ENCODE results near the gene PNPLA4. TPM values are rescaled to one million over a fixed set of nuclear protein-coding genes. Genes with fewer than 3 reads are reported as not detected.

PNPLA4 gene, protein sequence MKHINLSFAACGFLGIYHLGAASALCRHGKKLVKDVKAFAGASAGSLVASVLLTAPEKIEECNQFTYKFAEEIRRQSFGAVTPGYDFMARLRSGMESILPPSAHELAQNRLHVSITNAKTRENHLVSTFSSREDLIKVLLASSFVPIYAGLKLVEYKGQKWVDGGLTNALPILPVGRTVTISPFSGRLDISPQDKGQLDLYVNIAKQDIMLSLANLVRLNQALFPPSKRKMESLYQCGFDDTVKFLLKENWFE
- total RNA-seq (7.7 and 8.8 TPM in 2 replicates), polyA plus RNA-seq (10.4 and 13.1 TPM in 2 replicates), polyA minus RNA-seq (2.4 and 6.6 TPM in 2 replicates), Bru-seq, nascent RNA (percentile 46 among the genes with signal in this experiment), BruChase-seq, experiment 1, labeled RNA remaining after a 6-hour chase (percentile 36 among the genes with signal in this experiment), BruChase-seq, experiment 2, labeled RNA remaining after a 2-hour chase (percentile 31 among the genes with signal in this experiment)
- polyA plus RNA-seq (2011; cell fraction: cytosol; rRNA removed), result 9.0 and 9.7 TPM in 2 replicates
- polyA plus RNA-seq (2011; cell fraction: nucleus; rRNA removed), result 4.7 and 5.5 TPM in 2 replicates
- 11.0 and 11.4 TPM in 2 replicates for polyA plus RNA-seq (2012)
- 14.8 TPM for polyA minus RNA-seq (2011; cell fraction: cytosol; rRNA and poly(A)+ RNA removed)
- polyA minus RNA-seq (2011; cell fraction: nucleus; rRNA and poly(A)+ RNA removed), result 1.7 and 2.7 TPM in 2 replicates
- long read RNA-seq, transcript PNPLA4-201 (7 exons, 3,372 nt), result major isoform, 7 of 17 reads
- long read RNA-seq, partial matches to known transcripts, result 6 of 17 reads
- long read RNA-seq, other reads (novel, unspliced or antisense), result 2 of 17 reads

DNA sequence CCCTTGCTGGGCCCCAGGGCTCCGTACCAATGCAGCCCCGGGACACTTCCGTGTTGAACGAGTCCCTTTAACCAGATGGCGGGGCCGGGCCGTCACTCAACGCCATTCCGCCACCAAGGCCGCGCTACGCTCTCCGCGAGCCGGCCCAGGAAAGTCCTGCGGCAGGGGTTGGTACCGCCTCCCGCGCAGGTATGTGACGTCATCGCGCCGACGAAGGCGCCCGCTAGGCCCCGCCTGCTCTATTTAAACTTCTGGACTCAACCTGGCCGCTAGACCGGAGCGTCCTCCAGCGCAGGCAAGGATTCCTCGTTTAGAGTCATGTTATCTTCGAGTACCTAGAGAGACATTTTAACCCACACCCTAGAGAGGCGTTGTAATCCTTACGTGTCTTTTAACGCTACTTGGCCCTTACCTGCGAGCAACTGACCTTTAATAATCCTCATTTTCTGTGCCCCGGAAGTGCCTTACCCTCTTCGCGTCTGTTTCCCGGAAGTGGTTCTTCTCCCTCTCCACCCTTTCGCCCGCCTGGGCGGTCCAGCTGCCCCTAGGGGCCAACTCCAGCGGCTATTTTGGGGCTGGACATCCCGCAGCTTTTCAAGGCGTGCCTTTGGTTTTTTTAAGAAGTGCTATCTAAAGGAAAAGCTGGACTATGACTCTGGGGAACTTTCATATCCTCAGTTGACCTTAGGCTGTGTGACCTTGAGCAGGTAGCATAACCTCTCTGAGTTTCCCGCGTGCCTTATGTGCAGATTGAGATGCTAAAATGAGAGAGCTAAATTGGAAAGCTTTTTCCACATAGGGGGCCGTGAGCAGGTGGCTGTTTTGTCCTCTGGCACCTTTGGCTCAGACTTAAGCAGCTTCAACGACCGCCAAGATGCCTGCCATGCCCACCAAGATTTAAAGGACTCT lies at the start of gene PNPLA4:
TSS of gene PNPLA4 (minus strand) at position 155 of the 909 bp plus-strand sequence. CDS start 1,294 bp downstream, outside the sequence.
- intact Hi-C loops (cut with micrococcal nuclease) (loop anchor here (2.0 kb wide), 3 partner anchors 735 to 1907 kb away; no protein-coding TSS in a partner anchor), dilution Hi-C loops (cut with MboI; ENCODE audit: extremely low pct_ligation_motif_present, low sequenced_read_pairs) (no loop called here)
- TSS peak; percentile 86 for BruUV-seq (replicated peaks)
- no peaks in the 10 kb centered on the region for H3K9me1 ChIP-seq (replicated peaks; ENCODE audit: control insufficient read depth, extremely low read depth, insufficient read depth, low read length)
- no peaks in the 10 kb centered on the region for H3K79me2 ChIP-seq (ENCODE audit: control insufficient read depth, insufficient read depth, low read length)
- peaks cover 5% of the 10 kb centered on the region for H3K4me1 ChIP-seq (ENCODE audit: control insufficient read depth, extremely low read depth, insufficient read depth, low read length)
- FAIRE-seq (peak; percentile 80), DNase-seq (ENCODE audit: low read depth, low spot score) (peak; percentile 73)
- H3K4me3 ChIP-seq (replicated peaks in 1 of 3; ENCODE audit: insufficient read depth in 1 of 3, low read depth in 1 of 3, low read length in 3 of 3), result peak within 1 kb of the TSS; percentile 30 to 69 (median 55)
- CTCF ChIA-PET, result no interaction called here
- TF ChIP-seq, protein P1, sequence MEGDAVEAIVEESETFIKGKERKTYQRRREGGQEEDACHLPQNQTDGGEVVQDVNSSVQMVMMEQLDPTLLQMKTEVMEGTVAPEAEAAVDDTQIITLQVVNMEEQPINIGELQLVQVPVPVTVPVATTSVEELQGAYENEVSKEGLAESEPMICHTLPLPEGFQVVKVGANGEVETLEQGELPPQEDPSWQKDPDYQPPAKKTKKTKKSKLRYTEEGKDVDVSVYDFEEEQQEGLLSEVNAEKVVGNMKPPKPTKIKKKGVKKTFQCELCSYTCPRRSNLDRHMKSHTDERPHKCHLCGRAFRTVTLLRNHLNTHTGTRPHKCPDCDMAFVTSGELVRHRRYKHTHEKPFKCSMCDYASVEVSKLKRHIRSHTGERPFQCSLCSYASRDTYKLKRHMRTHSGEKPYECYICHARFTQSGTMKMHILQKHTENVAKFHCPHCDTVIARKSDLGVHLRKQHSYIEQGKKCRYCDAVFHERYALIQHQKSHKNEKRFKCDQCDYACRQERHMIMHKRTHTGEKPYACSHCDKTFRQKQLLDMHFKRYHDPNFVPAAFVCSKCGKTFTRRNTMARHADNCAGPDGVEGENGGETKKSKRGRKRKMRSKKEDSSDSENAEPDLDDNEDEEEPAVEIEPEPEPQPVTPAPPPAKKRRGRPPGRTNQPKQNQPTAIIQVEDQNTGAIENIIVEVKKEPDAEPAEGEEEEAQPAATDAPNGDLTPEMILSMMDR (IDR thresholded peaks at IDR 0.05; ENCODE audit: extremely low read depth in 1 of 2, insufficient read depth in 1 of 2, low read depth in 1 of 2, low read length in 2 of 2), result peak in 1 of 2 donors; percentile 18
- TF ChIP-seq, protein P2, sequence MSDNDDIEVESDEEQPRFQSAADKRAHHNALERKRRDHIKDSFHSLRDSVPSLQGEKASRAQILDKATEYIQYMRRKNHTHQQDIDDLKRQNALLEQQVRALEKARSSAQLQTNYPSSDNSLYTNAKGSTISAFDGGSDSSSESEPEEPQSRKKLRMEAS (IDR thresholded peaks at IDR 0.05; ENCODE audit: insufficient read depth, insufficient read length), result no peak
- peak; percentile 35 for TF ChIP-seq JUN (IDR thresholded peaks at IDR 0.05; ENCODE audit: borderline replicate concordance, insufficient read depth, insufficient read length, low read depth)
- H4K20me1 ChIP-seq (replicated peaks; ENCODE audit: control insufficient read depth, extremely low read depth, insufficient read depth, low read length), result no peaks in the 10 kb centered on the region
- peak within 1 kb of the TSS; percentile 73 for H3K4me2 ChIP-seq (ENCODE audit: insufficient read depth, low read length)
- POLR2A ChIA-PET, result no interaction called here
- H3K27ac ChIP-seq (ENCODE audit: insufficient read depth, low read depth, low read length), result peak within 1 kb of the TSS; percentile 46
- peak within 1 kb of the TSS; percentile 93 for H2AFZ ChIP-seq (ENCODE audit: low read depth, low read length)
- H3K9ac ChIP-seq (replicated peaks; ENCODE audit: extremely low read depth, insufficient read depth, low read length), result peak within 1 kb of the TSS; percentile 71
- H3K36me3 ChIP-seq (ENCODE audit: control insufficient read depth in 2 of 2, extremely low read depth in 1 of 2, insufficient read depth in 2 of 2, low read length in 2 of 2), result no peaks in the 10 kb centered on the region
- no peaks in the 10 kb centered on the region for H3K27me3 ChIP-seq (ENCODE audit: control insufficient read depth in 2 of 2, insufficient read depth in 2 of 2, low read length in 2 of 2)
- no peaks in the 10 kb centered on the region for H3K9me3 ChIP-seq (replicated peaks; ENCODE audit: control insufficient read depth, insufficient read depth, low read length)

Measured in endothelial cell of umbilical vein (primary cell).